A673 (cell line): ENCODE measurements around the gene MPV17L2. TPM values are rescaled to one million over a fixed set of nuclear protein-coding genes. Genes with fewer than 3 reads are reported as not detected.

ENCODE experiments used
- BruUV-seq: library from RNA; stranded (reverse); fragments of 400-500 nt; replicated peaks from 2 replicates; lab custom pipeline; 2021; lab: Mats Ljungman, UMichigan
- CTCF ChIA-PET: fragments of 300-600 bp; sonication (Branson Sonifier 250); formaldehyde crosslinking; loops from one replicate; lab custom pipeline; 2022; ENCODE audit warnings: antibody characterized with exemption; lab: Charles Lee
- POLR2A ChIA-PET: fragments of 300-600 bp; sonication (Branson Sonifier 250); formaldehyde crosslinking; loops from one replicate; lab custom pipeline; 2022; ENCODE audit warnings: antibody characterized with exemption; ENCODE audit not compliant: low non-redundant PET; lab: Charles Lee
- DNase-seq: peaks from one replicate; pipeline ENCODE4 v3.0.0-alpha.2; 2015; ENCODE audit warnings: low spot score
- H3K27ac ChIP-seq: fragments of 200-600 bp; sonication (generic); 2 replicates; pipeline ENCODE4 v1.5.1; 2016; ENCODE audit warnings: mixed run types, low read depth, mild to moderate bottlenecking, mixed read lengths, antibody characterized with exemption, low read length; ENCODE audit not compliant: poor library complexity, severe bottlenecking
- H3K27me3 ChIP-seq: fragments of 200-600 bp; sonication (generic); replicated peaks from 2 replicates; pipeline ENCODE4 v1.6.1; 2017; ENCODE audit warnings: mixed run types, low read depth, mild to moderate bottlenecking, mixed read lengths, antibody characterized with exemption, low read length; ENCODE audit not compliant: insufficient read depth, poor library complexity
- H3K36me3 ChIP-seq: fragments of 200-600 bp; sonication (generic); 2 replicates; pipeline ENCODE4 v1.6.1; 2016; ENCODE audit warnings: mixed run types, mild to moderate bottlenecking, mixed read lengths, antibody characterized with exemption, low read length; ENCODE audit not compliant: insufficient read depth, poor library complexity, severe bottlenecking
- H3K4me1 ChIP-seq: fragments of 200-600 bp; sonication (generic); 2 replicates; pipeline ENCODE4 v1.6.1; 2017; ENCODE audit warnings: mixed run types, mild to moderate bottlenecking, mixed read lengths, antibody characterized with exemption, low read length; ENCODE audit not compliant: insufficient read depth, poor library complexity, severe bottlenecking
- H3K4me3 ChIP-seq: fragments of 200-600 bp; sonication (generic); 2 replicates; pipeline ENCODE4 v1.5.1; 2016; ENCODE audit warnings: low read depth, mixed run types, mild to moderate bottlenecking, mixed read lengths, low read length; ENCODE audit not compliant: poor library complexity, severe bottlenecking
- H3K9me3 ChIP-seq: fragments of 200-600 bp; sonication (generic); 2 replicates; pipeline ENCODE4 v1.6.1; 2016; ENCODE audit warnings: mixed run types, low read depth, mild to moderate bottlenecking, mixed read lengths, antibody characterized with exemption, low read length; ENCODE audit not compliant: poor library complexity, severe bottlenecking
- EZH2 ChIP-seq: fragments of 200-600 bp; sonication (generic); IDR thresholded peaks from 2 replicates; pipeline ENCODE4 v1.6.1; 2017; ENCODE audit warnings: borderline replicate concordance, low read depth, mild to moderate bottlenecking, mixed read lengths, antibody characterized with exemption, low read length; ENCODE audit not compliant: poor library complexity, severe bottlenecking
- intact Hi-C: fragments of 100-400 bp; cut with micrococcal nuclease; formaldehyde crosslinking; loops from one replicate; pipeline ENCODE4 v1.10.0; 2022; ENCODE audit not compliant: unreplicated experiment
- total RNA-seq: library from RNA; stranded (reverse); gene quantifications from 2 replicates; pipeline ENCODE4 v1.2.3, GENCODE V29; 2021
- TF ChIP-seq, protein P1 (sequence below): fragments of 300-800, 200-600 bp; sonication (generic); conservative IDR thresholded peaks from 2 replicates; pipeline ENCODE4 v1.5.1; 2017; ENCODE audit warnings: low read depth, mild to moderate bottlenecking, antibody characterized with exemption, low read length, moderate library complexity, mixed read lengths

The MPV17L2 gene
- total RNA-seq, 1 experiment from 2014 or later, result 20.2 TPM

GRCh38 chr19:18218600-18218999 is 25.6 kb downstream of the MPV17L2 start:
- Histone ChIP-seq H3K4me3 (no peak overlapping the region), H3K36me3 (no peaks in the 10 kb centered on the region), H3K4me1 (no peaks in the 10 kb centered on the region), H3K9me3 (no peaks in the 10 kb centered on the region), H3K27me3 (peaks cover 4% of the 10 kb centered on the region), H3K27ac (no peak overlapping the region)
- ChIA-PET POLR2A (no interaction called here), CTCF (no interaction called here)
- TF ChIP-seq, protein P1, sequence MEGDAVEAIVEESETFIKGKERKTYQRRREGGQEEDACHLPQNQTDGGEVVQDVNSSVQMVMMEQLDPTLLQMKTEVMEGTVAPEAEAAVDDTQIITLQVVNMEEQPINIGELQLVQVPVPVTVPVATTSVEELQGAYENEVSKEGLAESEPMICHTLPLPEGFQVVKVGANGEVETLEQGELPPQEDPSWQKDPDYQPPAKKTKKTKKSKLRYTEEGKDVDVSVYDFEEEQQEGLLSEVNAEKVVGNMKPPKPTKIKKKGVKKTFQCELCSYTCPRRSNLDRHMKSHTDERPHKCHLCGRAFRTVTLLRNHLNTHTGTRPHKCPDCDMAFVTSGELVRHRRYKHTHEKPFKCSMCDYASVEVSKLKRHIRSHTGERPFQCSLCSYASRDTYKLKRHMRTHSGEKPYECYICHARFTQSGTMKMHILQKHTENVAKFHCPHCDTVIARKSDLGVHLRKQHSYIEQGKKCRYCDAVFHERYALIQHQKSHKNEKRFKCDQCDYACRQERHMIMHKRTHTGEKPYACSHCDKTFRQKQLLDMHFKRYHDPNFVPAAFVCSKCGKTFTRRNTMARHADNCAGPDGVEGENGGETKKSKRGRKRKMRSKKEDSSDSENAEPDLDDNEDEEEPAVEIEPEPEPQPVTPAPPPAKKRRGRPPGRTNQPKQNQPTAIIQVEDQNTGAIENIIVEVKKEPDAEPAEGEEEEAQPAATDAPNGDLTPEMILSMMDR, result no peak
- TF ChIP-seq EZH2, result no peak
- DNase-seq, result no peak
- BruUV-seq, result no TSS peak
- intact Hi-C loops, result no loop called here

GRCh38 chr19:18219911-18220631 is 27.1 kb downstream of the MPV17L2 start:
- TF ChIP-seq EZH2, result no peak
- TF ChIP-seq, protein P1, result no peak
- CTCF ChIA-PET, result no interaction called here
- Histone ChIP-seq H3K27ac (no peak overlapping the region), H3K4me1 (no peaks in the 10 kb centered on the region), H3K27me3 (peaks cover 15% of the 10 kb centered on the region), H3K9me3 (no peaks in the 10 kb centered on the region), H3K36me3 (no peaks in the 10 kb centered on the region), H3K4me3 (no peak overlapping the region)
- intact Hi-C loops, result no loop called here
- no peak for DNase-seq
- POLR2A ChIA-PET, result no interaction called here
- BruUV-seq, result no TSS peak

DNA sequence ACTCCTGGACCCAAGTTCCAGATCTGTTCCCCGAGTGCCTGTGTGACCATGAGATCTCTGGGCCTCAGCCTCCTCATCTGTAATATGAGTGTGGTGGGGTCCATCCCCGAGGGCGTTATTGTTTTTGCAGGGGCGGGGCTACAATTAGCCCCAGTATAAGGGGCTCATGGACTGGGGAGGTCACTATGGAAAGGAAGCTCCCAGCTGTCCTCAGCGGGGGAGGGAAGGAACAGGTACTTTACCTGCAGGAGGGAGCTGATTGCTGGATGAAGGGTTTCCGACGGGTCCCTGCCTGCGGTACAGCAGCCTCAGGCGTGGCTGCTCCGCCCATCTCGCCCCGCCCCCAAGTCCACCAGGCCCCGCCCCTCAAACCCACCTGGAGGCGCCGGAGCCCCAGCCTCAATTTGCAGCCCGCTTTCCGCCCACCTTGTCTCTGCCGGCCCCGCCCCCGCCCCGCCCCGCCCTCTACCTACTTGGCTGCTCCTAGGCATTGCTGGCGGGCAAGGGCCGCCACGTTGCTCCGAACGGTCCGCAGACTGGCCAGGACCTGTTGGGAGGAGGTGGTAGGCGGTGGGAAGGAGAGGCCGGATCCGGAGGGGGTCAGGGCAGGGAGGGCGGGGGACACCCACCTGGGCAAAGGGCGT is 27.7 kb downstream of the MPV17L2 start:
- peaks cover 2% of the 10 kb centered on the region for H3K4me1 ChIP-seq
- no TSS peak for BruUV-seq
- no peak for DNase-seq
- no peaks in the 10 kb centered on the region for H3K9me3 ChIP-seq
- no peak overlapping the region for H3K27ac ChIP-seq
- intact Hi-C loops, result no loop called here
- TF ChIP-seq, protein P1, result no peak
- TF ChIP-seq EZH2, result no peak
- POLR2A ChIA-PET, result no interaction called here
- H3K36me3 ChIP-seq, result no peaks in the 10 kb centered on the region
- H3K4me3 ChIP-seq, result no peak overlapping the region
- peaks cover 22% of the 10 kb centered on the region for H3K27me3 ChIP-seq
- CTCF ChIA-PET, result no interaction called here
